Natural killer cell (primary cell): Measurements from ENCODE around the gene SHCBP1L. TPM values are rescaled to one million over a fixed set of nuclear protein-coding genes. Genes with fewer than 3 reads are reported as not detected.

Source experiments
- ATAC-seq, 3 donors: fragments of 150-1000 bp in 2 of 3; fragments of 200-7000 bp in 1 of 3; cut with Tn5 transposase; 1 replicate in 1 of 3; 2 replicates in 2 of 3; pipeline ENCODE4 v1.10.0; 2021; ENCODE audit warnings: mild to moderate bottlenecking in 2 of 3, moderate library complexity in 2 of 3
- DNase-seq, 2 donors: peaks; one replicate each; pipeline versions ENCODE4 v3.0.0 to v3.0.0-alpha.2; 2013 to 2021; ENCODE audit warnings: mixed read lengths in 1 of 2
- H3K27ac ChIP-seq: one replicate; pipeline ENCODE4 v1.5.1; 2013; ENCODE audit warnings: mild to moderate bottlenecking, low read length
- H3K27me3 ChIP-seq: one replicate; pipeline ENCODE4 v1.6.1; 2013; ENCODE audit warnings: low read length; ENCODE audit not compliant: control insufficient read depth, insufficient read depth
- H3K36me3 ChIP-seq: one replicate; pipeline ENCODE4 v1.6.1; 2013; ENCODE audit warnings: low read length; ENCODE audit not compliant: control insufficient read depth, insufficient read depth
- H3K4me1 ChIP-seq: one replicate; pipeline ENCODE4 v1.6.1; 2013; ENCODE audit warnings: low read length; ENCODE audit not compliant: control insufficient read depth, insufficient read depth
- H3K4me3 ChIP-seq: one replicate; pipeline ENCODE4 v1.5.1; 2013; ENCODE audit warnings: low read length
- H3K9me3 ChIP-seq: one replicate; pipeline ENCODE4 v1.6.1; 2013; ENCODE audit warnings: low read length; ENCODE audit not compliant: control insufficient read depth, insufficient read depth
- H3K27ac Mint-ChIP-seq, 2 donors: one replicate each; pipeline ENCODE4 v1.8.0; 2022; ENCODE audit warnings: mild to moderate bottlenecking in 2 of 2, mixed read lengths in 2 of 2, moderate library complexity in 1 of 2
- H3K27me3 Mint-ChIP-seq, 2 donors: one replicate each; pipeline ENCODE4 v1.8.0; 2022; ENCODE audit warnings: low read depth in 2 of 2, mixed read lengths in 2 of 2
- H3K36me3 Mint-ChIP-seq: one replicate; pipeline ENCODE4 v1.8.0; 2022; ENCODE audit warnings: mixed read lengths
- H3K4me1 Mint-ChIP-seq, 2 donors: one replicate each; pipeline ENCODE4 v1.8.0; 2022; ENCODE audit warnings: mixed read lengths in 2 of 2
- H3K4me3 Mint-ChIP-seq: one replicate; pipeline ENCODE4 v1.8.0; 2022; ENCODE audit warnings: mild to moderate bottlenecking, moderate library complexity, mixed read lengths
- H3K9me3 Mint-ChIP-seq, 2 donors: one replicate each; pipeline ENCODE4 v1.8.0; 2022; ENCODE audit warnings: mixed read lengths in 2 of 2
- WGBS: methylation state at CpG from one replicate; pipeline ENCODE4 v1.1.7; 2013; ENCODE audit warnings: missing lambda C conversion rate; ENCODE audit not compliant: insufficient coverage; 5-methylcytosine and 5-hydroxymethylcytosine counted together
- intact Hi-C: fragments of 100-400 bp; cut with micrococcal nuclease; formaldehyde crosslinking; loops from one replicate; pipeline ENCODE4 v1.14.2; 2022
- total RNA-seq, 4 donors: library from RNA; stranded (reverse); fragments of 120-200 nt in 1 of 4; gene quantifications; one replicate each; pipeline versions ENCODE4 v1.2.3 to v1.2.4, GENCODE V29; 2013 to 2022
- TF ChIP-seq, protein P1 (sequence below): fragments of 200-600 bp; IDR thresholded peaks from one replicate; pipeline ENCODE4 v1.8.0; 2022; ENCODE audit warnings: antibody characterized with exemption

SHCBP1L gene
- total RNA-seq, 3 donors from 2014 or later (not counting 1 experiment from before 2014, with no cell fraction given): not detected

DNA sequence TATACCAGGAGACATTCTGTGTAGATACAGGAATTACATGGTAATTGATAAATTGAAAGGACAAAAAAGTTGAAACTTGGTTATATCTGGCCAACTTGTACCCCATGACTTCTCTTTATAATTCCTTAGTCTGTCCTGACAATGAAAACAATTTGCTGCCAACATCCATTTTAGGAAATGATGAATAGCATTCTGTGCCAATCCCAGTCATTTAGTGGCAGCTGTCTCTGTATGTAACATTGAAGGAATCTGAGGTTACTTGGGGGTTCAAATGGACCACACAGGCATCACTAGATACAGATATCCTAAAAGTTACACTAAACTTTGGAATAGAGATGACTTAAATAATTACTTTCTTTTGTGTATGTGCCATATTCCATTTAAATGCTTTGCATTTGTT lies 75.6 kb downstream of the SHCBP1L start:
- Mint-ChIP-seq H3K4me1 (peaks cover 0 to 3% of the 10 kb centered on the region in 2 donors), H3K27ac (no peak overlapping the region), H3K4me3 (no peak overlapping the region), H3K9me3 (no peaks in the 10 kb centered on the region), H3K36me3 (peaks cover 67% of the 10 kb centered on the region), H3K27me3 (no peaks in the 10 kb centered on the region)
- no peaks in the 10 kb centered on the region for H3K9me3 ChIP-seq
- TF ChIP-seq, protein P1, sequence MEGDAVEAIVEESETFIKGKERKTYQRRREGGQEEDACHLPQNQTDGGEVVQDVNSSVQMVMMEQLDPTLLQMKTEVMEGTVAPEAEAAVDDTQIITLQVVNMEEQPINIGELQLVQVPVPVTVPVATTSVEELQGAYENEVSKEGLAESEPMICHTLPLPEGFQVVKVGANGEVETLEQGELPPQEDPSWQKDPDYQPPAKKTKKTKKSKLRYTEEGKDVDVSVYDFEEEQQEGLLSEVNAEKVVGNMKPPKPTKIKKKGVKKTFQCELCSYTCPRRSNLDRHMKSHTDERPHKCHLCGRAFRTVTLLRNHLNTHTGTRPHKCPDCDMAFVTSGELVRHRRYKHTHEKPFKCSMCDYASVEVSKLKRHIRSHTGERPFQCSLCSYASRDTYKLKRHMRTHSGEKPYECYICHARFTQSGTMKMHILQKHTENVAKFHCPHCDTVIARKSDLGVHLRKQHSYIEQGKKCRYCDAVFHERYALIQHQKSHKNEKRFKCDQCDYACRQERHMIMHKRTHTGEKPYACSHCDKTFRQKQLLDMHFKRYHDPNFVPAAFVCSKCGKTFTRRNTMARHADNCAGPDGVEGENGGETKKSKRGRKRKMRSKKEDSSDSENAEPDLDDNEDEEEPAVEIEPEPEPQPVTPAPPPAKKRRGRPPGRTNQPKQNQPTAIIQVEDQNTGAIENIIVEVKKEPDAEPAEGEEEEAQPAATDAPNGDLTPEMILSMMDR: no peak
- H3K4me3 ChIP-seq: no peak overlapping the region
- no peaks in the 10 kb centered on the region for H3K27me3 ChIP-seq
- intact Hi-C loops: no loop called here
- H3K36me3 ChIP-seq: peaks cover 100% of the 10 kb centered on the region
- no peak for ATAC-seq
- no peak overlapping the region for H3K27ac ChIP-seq
- no peak for DNase-seq
- H3K4me1 ChIP-seq: no peaks in the 10 kb centered on the region

DNA sequence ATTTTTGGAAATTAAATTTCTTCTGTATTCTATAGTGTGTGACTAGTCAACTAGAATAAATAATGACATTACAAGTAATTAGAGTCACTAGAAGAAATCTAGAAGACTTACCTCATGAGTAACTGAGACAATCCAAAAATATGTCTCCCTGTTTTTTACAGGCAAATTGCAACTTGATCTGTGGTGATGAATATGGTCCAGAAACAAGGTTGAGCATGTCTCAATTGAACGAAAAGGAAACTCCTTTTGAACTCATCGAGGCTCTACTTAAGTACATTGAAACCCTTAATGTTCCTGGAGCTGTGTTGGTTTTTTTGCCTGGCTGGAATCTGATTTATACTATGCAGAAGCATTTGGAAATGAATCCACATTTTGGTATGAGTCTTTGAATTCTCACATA lies 77.1 kb downstream of the SHCBP1L start:
- Mint-ChIP-seq H3K27ac (no peak overlapping the region), H3K4me1 (peaks cover 0 to 3% of the 10 kb centered on the region in 2 donors), H3K27me3 (no peaks in the 10 kb centered on the region), H3K36me3 (peaks cover 64% of the 10 kb centered on the region), H3K4me3 (no peak overlapping the region), H3K9me3 (no peaks in the 10 kb centered on the region)
- Histone ChIP-seq H3K4me1 (no peaks in the 10 kb centered on the region), H3K27me3 (no peaks in the 10 kb centered on the region), H3K36me3 (peaks cover 99% of the 10 kb centered on the region), H3K4me3 (no peak overlapping the region), H3K27ac (no peak overlapping the region), H3K9me3 (no peaks in the 10 kb centered on the region)
- DNase-seq (no peak), ATAC-seq (no peak)
- WGBS: 100% methylated on average over 2 of the region's 2 CpGs
- intact Hi-C loops: no loop called here
- TF ChIP-seq, protein P1: no peak

DNA sequence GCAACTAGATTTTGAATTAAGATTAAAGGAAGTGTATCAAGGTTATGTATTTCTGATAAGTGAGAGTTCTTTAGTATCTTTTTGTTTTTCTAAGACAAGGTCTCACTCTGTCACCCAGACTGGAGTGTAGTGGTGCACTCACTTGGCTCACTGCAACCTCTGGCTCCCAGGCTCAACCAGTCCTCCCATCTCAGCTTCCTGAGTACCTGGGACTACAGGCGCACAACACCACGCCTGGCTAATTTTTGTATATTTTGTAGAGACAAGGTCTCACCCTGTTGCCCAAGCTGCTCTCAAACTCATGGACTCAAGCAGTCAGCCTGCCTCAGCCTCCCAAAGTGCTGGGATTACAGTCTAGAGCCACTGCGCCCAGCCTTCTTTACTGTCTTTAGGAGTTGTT lies 80.1 kb downstream of the SHCBP1L start:
- no peak overlapping the region for H3K4me3 Mint-ChIP-seq
- Histone ChIP-seq H3K36me3 (peaks cover 98% of the 10 kb centered on the region), H3K27me3 (no peaks in the 10 kb centered on the region), H3K27ac (no peak overlapping the region), H3K9me3 (no peaks in the 10 kb centered on the region), H3K4me1 (no peaks in the 10 kb centered on the region), H3K4me3 (no peak overlapping the region)
- peaks cover 0 to 3% of the 10 kb centered on the region in 2 donors for H3K4me1 Mint-ChIP-seq
- 95% methylated on average over 3 of the region's 3 CpGs for WGBS
- TF ChIP-seq, protein P1: no peak
- peaks cover 37% of the 10 kb centered on the region for H3K36me3 Mint-ChIP-seq
- intact Hi-C loops: no loop called here
- peak overlapping the region; percentile 7 to 30 for H3K27ac Mint-ChIP-seq
- no peak for DNase-seq
- H3K9me3 Mint-ChIP-seq: no peaks in the 10 kb centered on the region
- no peaks in the 10 kb centered on the region for H3K27me3 Mint-ChIP-seq
- ATAC-seq: no peak

DNA sequence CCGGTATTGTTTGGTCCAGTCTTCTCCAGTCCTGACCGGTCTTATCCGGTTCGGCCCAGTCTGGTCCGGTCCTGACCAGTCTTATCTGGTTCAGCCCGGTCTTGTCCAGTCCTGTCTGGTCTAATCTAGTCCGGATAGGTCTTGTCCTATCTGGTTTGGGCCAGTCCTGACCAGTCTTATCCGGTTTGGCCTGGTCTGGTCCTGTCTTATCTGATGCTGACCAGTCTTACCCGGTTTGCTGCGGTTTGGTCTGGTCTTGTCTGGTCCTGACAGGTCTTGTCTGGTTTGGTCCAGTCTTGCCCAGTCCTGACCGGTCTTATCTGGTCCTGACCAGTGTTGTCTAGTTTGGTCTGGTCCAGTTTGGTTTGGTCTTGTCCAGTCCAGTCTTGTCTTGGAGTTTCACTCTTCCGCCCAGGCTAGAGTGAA lies 83.7 kb downstream of the SHCBP1L start:
- Mint-ChIP-seq H3K4me3 (no peak overlapping the region), H3K27ac (peak overlapping the region in 1 of 2 donors; percentile 13), H3K27me3 (no peaks in the 10 kb centered on the region), H3K36me3 (peaks cover 47% of the 10 kb centered on the region), H3K4me1 (peaks cover 5 to 8% of the 10 kb centered on the region in 2 donors), H3K9me3 (no peaks in the 10 kb centered on the region)
- WGBS: 98% methylated on average over 12 of the region's 12 CpGs
- no peak overlapping the region for H3K27ac ChIP-seq
- no peaks in the 10 kb centered on the region for H3K4me1 ChIP-seq
- H3K4me3 ChIP-seq: no peak overlapping the region
- intact Hi-C loops: no loop called here
- H3K36me3 ChIP-seq: peaks cover 98% of the 10 kb centered on the region
- no peaks in the 10 kb centered on the region for H3K27me3 ChIP-seq
- ATAC-seq: peak; percentile 29 to 44 (median 32)
- TF ChIP-seq, protein P1: no peak
- no peaks in the 10 kb centered on the region for H3K9me3 ChIP-seq
- DNase-seq: peak in 1 of 2 donors; percentile 26
